H9 (cell line): ENCODE results near the gene CLECL1. TPM values are rescaled to one million over a fixed set of nuclear protein-coding genes. Genes with fewer than 3 reads are reported as not detected.

ENCODE experiments used
- DNase-seq: peaks from one replicate; pipeline ENCODE4 v3.0.0-alpha.2; 2017
- H2AFZ ChIP-seq: one replicate; pipeline ENCODE4 v1.6.1; 2013; ENCODE audit warnings: mild to moderate bottlenecking, low read length, control low read depth, moderate library complexity
- H2AK5ac ChIP-seq: 2 replicates; pipeline ENCODE4 v1.6.1; 2013; ENCODE audit warnings: low read length, control low read depth, mixed read lengths; ENCODE audit not compliant: insufficient read length
- H2BK120ac ChIP-seq: one replicate; pipeline ENCODE4 v1.6.1; 2013; ENCODE audit warnings: low read depth, mild to moderate bottlenecking, low read length, control low read depth, inconsistent platforms; ENCODE audit not compliant: poor library complexity, severe bottlenecking
- H2BK12ac ChIP-seq: 2 replicates; pipeline ENCODE4 v1.6.1; 2013; ENCODE audit warnings: low read length, control low read depth, mixed read lengths, low read depth; ENCODE audit not compliant: insufficient read length
- H2BK15ac ChIP-seq: 2 replicates; pipeline ENCODE4 v1.6.1; 2013; ENCODE audit warnings: low read depth, low read length, control low read depth
- H2BK20ac ChIP-seq: one replicate; pipeline ENCODE4 v1.6.1; 2013; ENCODE audit warnings: low read depth, mild to moderate bottlenecking, low read length, control low read depth, inconsistent platforms; ENCODE audit not compliant: poor library complexity, severe bottlenecking
- H2BK5ac ChIP-seq: 2 replicates; pipeline ENCODE4 v1.6.1; 2013; ENCODE audit warnings: low read length, control low read depth, mixed read lengths; ENCODE audit not compliant: insufficient read length
- H3K14ac ChIP-seq: 2 replicates; pipeline ENCODE4 v1.6.1; 2013; ENCODE audit warnings: low read length, control low read depth; ENCODE audit not compliant: insufficient read depth
- H3K18ac ChIP-seq: 2 replicates; pipeline ENCODE4 v1.6.1; 2013; ENCODE audit warnings: low read depth, mild to moderate bottlenecking, mixed read lengths, low read length, control low read depth; ENCODE audit not compliant: insufficient read length
- H3K23ac ChIP-seq: 2 replicates; pipeline ENCODE4 v1.6.1; 2013; ENCODE audit warnings: low read length, control low read depth, mixed read lengths, low read depth; ENCODE audit not compliant: insufficient read length
- H3K23me2 ChIP-seq: 2 replicates; pipeline ENCODE4 v1.6.1; 2013; ENCODE audit warnings: low read depth, mild to moderate bottlenecking, mixed read lengths, low read length, control low read depth; ENCODE audit not compliant: insufficient read length, poor library complexity, severe bottlenecking
- H3K27ac ChIP-seq: 2 replicates; pipeline ENCODE4 v1.5.1; 2013; ENCODE audit warnings: low read length, control low read depth, mixed read lengths, low read depth; ENCODE audit not compliant: insufficient read length
- H3K27me3 ChIP-seq: 2 replicates; pipeline ENCODE4 v1.6.1; 2013; ENCODE audit warnings: low read length, control low read depth, inconsistent platforms; ENCODE audit not compliant: insufficient read depth
- H3K4ac ChIP-seq: 2 replicates; pipeline ENCODE4 v1.6.1; 2013; ENCODE audit warnings: low read depth, mild to moderate bottlenecking, control low read depth, inconsistent platforms, low read length, moderate library complexity
- H3K4me1 ChIP-seq: 2 replicates; pipeline ENCODE4 v1.6.1; 2013; ENCODE audit warnings: low read length, control low read depth, inconsistent platforms; ENCODE audit not compliant: insufficient read depth
- H3K4me2 ChIP-seq: 2 replicates; pipeline ENCODE4 v1.6.1; 2013; ENCODE audit warnings: low read length, control low read depth, mixed read lengths; ENCODE audit not compliant: insufficient read length, insufficient read depth
- H3K56ac ChIP-seq: 2 replicates; pipeline ENCODE4 v1.6.1; 2013; ENCODE audit warnings: low read depth, mild to moderate bottlenecking, mixed read lengths, low read length, control low read depth; ENCODE audit not compliant: insufficient read length
- H3K79me1 ChIP-seq: 2 replicates; pipeline ENCODE4 v1.6.1; 2013; ENCODE audit warnings: low read depth, mild to moderate bottlenecking, moderate library complexity, low read length, control low read depth, inconsistent platforms; ENCODE audit not compliant: insufficient read depth, poor library complexity, severe bottlenecking
- H3K79me2 ChIP-seq: 2 replicates; pipeline ENCODE4 v1.6.1; 2013; ENCODE audit warnings: low read length, control low read depth, inconsistent platforms; ENCODE audit not compliant: insufficient read depth
- H3K9ac ChIP-seq: 2 replicates; pipeline ENCODE4 v1.6.1; 2013; ENCODE audit warnings: low read length, control low read depth, mixed read lengths; ENCODE audit not compliant: insufficient read length; ENCODE audit errors: extremely low read depth
- H3K9me3 ChIP-seq: one replicate; pipeline ENCODE4 v1.6.1; 2013; ENCODE audit warnings: low read depth, low read length, inconsistent platforms; ENCODE audit not compliant: control insufficient read depth
- H3T11ph ChIP-seq: one replicate; pipeline ENCODE4 v1.6.1; 2013; ENCODE audit warnings: mild to moderate bottlenecking, low read length, control low read depth, inconsistent platforms
- H4K20me1 ChIP-seq: one replicate; pipeline ENCODE4 v1.6.1; 2013; ENCODE audit not compliant: control insufficient read depth, insufficient read length, insufficient read depth
- H4K5ac ChIP-seq: 2 replicates; pipeline ENCODE4 v1.6.1; 2013; ENCODE audit warnings: low read depth, mild to moderate bottlenecking, mixed read lengths, low read length, control low read depth; ENCODE audit not compliant: insufficient read length
- H4K8ac ChIP-seq: replicated peaks from 2 replicates; pipeline ENCODE4 v1.6.1; 2013; ENCODE audit warnings: low read length, control low read depth, mixed read lengths, low read depth; ENCODE audit not compliant: insufficient read length
- H4K91ac ChIP-seq: 2 replicates; pipeline ENCODE4 v1.6.1; 2013; ENCODE audit warnings: low read depth, mild to moderate bottlenecking, moderate library complexity, mixed read lengths, low read length, control low read depth; ENCODE audit not compliant: insufficient read length
- H3K27ac Mint-ChIP-seq, 3 experiments: 2 replicates in 2 of 3; 3 replicates in 1 of 3; pipeline ENCODE4 v1.8.0; 2020 to 2021; ENCODE audit warnings: mixed read lengths in 3 of 3, mild to moderate bottlenecking in 1 of 3, moderate library complexity in 1 of 3
- H3K27me3 Mint-ChIP-seq: 2 replicates; pipeline ENCODE4 v1.8.0; 2021; ENCODE audit warnings: low read depth, mild to moderate bottlenecking, moderate library complexity, mixed read lengths
- H3K36me3 Mint-ChIP-seq, 3 experiments: 2 replicates in 2 of 3; 3 replicates in 1 of 3; pipeline ENCODE4 v1.8.0; 2020 to 2021; ENCODE audit warnings: low read depth in 3 of 3, mixed read lengths in 3 of 3; ENCODE audit not compliant: insufficient read depth in 1 of 3
- H3K4me1 Mint-ChIP-seq, 2 experiments: 2 replicates each; pipeline ENCODE4 v1.8.0; 2020; ENCODE audit warnings: mixed read lengths in 2 of 2
- H3K4me3 Mint-ChIP-seq, 2 experiments: 2 replicates in 1 of 2; 3 replicates in 1 of 2; pipeline ENCODE4 v1.8.0; 2020 to 2021; ENCODE audit warnings: mild to moderate bottlenecking in 2 of 2, mixed read lengths in 2 of 2, moderate library complexity in 1 of 2
- H3K9me3 Mint-ChIP-seq, 2 experiments: 2 replicates in 1 of 2; 3 replicates in 1 of 2; pipeline ENCODE4 v1.8.0; 2020; ENCODE audit warnings: mild to moderate bottlenecking in 2 of 2, mixed read lengths in 2 of 2, moderate library complexity in 1 of 2
- WGBS: extraction: QIAGEN DNeasy Blood & Tissue Kit; methylation state at CpG from one replicate; pipeline ENCODE4 v1.1.7; 2013; ENCODE audit warnings: missing lambda C conversion rate, low lambda C conversion rate, mixed read lengths; ENCODE audit not compliant: insufficient read length; ENCODE audit errors: extremely low coverage; 5-methylcytosine and 5-hydroxymethylcytosine counted together
- total RNA-seq: library from RNA; stranded (reverse); gene quantifications from 2 replicates; pipeline ENCODE4 v1.2.1, GENCODE V29; 2021
- TF ChIP-seq, protein P1 (sequence below): fragments of 200-600 bp; sonication (generic); conservative IDR thresholded peaks from 3 replicates; pipeline ENCODE4 v1.8.0; 2021; ENCODE audit warnings: antibody characterized with exemption, mild to moderate bottlenecking

The CLECL1 gene
- total RNA-seq, 1 experiment from 2014 or later = not detected

GRCh38 chr12:9730591-9730990 is 2.3 kb downstream of the CLECL1 start:
- TF ChIP-seq, protein P1, sequence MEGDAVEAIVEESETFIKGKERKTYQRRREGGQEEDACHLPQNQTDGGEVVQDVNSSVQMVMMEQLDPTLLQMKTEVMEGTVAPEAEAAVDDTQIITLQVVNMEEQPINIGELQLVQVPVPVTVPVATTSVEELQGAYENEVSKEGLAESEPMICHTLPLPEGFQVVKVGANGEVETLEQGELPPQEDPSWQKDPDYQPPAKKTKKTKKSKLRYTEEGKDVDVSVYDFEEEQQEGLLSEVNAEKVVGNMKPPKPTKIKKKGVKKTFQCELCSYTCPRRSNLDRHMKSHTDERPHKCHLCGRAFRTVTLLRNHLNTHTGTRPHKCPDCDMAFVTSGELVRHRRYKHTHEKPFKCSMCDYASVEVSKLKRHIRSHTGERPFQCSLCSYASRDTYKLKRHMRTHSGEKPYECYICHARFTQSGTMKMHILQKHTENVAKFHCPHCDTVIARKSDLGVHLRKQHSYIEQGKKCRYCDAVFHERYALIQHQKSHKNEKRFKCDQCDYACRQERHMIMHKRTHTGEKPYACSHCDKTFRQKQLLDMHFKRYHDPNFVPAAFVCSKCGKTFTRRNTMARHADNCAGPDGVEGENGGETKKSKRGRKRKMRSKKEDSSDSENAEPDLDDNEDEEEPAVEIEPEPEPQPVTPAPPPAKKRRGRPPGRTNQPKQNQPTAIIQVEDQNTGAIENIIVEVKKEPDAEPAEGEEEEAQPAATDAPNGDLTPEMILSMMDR = no peak
- H3K27ac Mint-ChIP-seq = no peak overlapping the region
- Histone ChIP-seq H3K56ac (no peak overlapping the region), H2BK120ac (no peak overlapping the region), H3K4me2 (no peak overlapping the region), H2BK20ac (no peak overlapping the region), H3K14ac (no peak overlapping the region), H3K9me3 (no peaks in the 10 kb centered on the region), H3K4ac (no peak overlapping the region), H3K23me2 (no peaks in the 10 kb centered on the region), H2BK12ac (no peak overlapping the region), H3T11ph (no peak overlapping the region), H3K18ac (no peak overlapping the region), H4K91ac (no peak overlapping the region), H3K79me2 (no peaks in the 10 kb centered on the region), H4K8ac (no peak overlapping the region), H3K79me1 (no peaks in the 10 kb centered on the region), H4K5ac (no peak overlapping the region), H3K9ac (no peak overlapping the region), H3K27me3 (no peaks in the 10 kb centered on the region), H2BK15ac (no peak overlapping the region), H2AK5ac (no peak overlapping the region), H3K27ac (no peak overlapping the region), H2AFZ (no peak overlapping the region), H2BK5ac (no peak overlapping the region), H3K4me1 (no peaks in the 10 kb centered on the region), H3K23ac (no peak overlapping the region), H4K20me1 (no peaks in the 10 kb centered on the region)
- H3K4me3 Mint-ChIP-seq = no peak overlapping the region
- DNase-seq = no peak
- no peaks in the 10 kb centered on the region for H3K27me3 Mint-ChIP-seq
- H3K4me1 Mint-ChIP-seq = no peaks in the 10 kb centered on the region
- H3K36me3 Mint-ChIP-seq = no peaks in the 10 kb centered on the region
- H3K9me3 Mint-ChIP-seq = no peaks in the 10 kb centered on the region
- no CpG with 5 or more reads among the region's 6 CpGs for WGBS
